ENCODE measurements around the gene MRGPRF.
"Not testable (repeated sequence)": the region's sequence is repeated elsewhere in the genome, so short reads cannot be mapped to it uniquely, and the experiment has no call there.

MRGPRF gene

GRCh38 chr11:68982134-68982533 lies 30.9 kb downstream of the MRGPRF start:
- no peak for DNase-seq

GRCh38 chr11:68980776-68981065 lies 32.3 kb downstream of the MRGPRF start, which contains the start of gene MRGPRD:
Gene MRGPRD (minus strand): TSS chr11:68980986. CDS start chr11:68980986, 0 bp downstream.
- no peak for DNase-seq

- DNase-seq: no peak
Measured at GRCh38 chr11:68979931-68980775, 32.9 kb downstream of the MRGPRF start.

GRCh38 chr11:68978931-68979594 lies 34.0 kb downstream of the MRGPRF start:
- DNase-seq: no peak

GRCh38 chr11:68978626-68978930 lies 34.5 kb downstream of the MRGPRF start:
- DNase-seq: no peak

- no peak for DNase-seq
Measured at GRCh38 chr11:68977781-68978625, 35.0 kb downstream of the MRGPRF start.

GRCh38 chr11:68976563-68976962 lies 36.5 kb downstream of the MRGPRF start:
- DNase-seq: no peak

- no peak for DNase-seq
Measured at GRCh38 chr11:68976095-68976494, 37.0 kb downstream of the MRGPRF start.

GRCh38 chr11:68974421-68975194 lies 38.4 kb downstream of the MRGPRF start:
- no peak for DNase-seq

GRCh38 chr11:68973706-68974105 lies 39.3 kb downstream of the MRGPRF start:
- DNase-seq: not testable (repeated sequence)

- no peak for DNase-seq
Measured at GRCh38 chr11:68973219-68973618, 39.8 kb downstream of the MRGPRF start.

- DNase-seq: no peak
Measured at GRCh38 chr11:68970921-68971636, 42.0 kb downstream of the MRGPRF start.

- DNase-seq: no peak
Measured at GRCh38 chr11:68969386-68969785, 43.7 kb downstream of the MRGPRF start.

- no peak for DNase-seq
Measured at GRCh38 chr11:68968306-68969250, 44.5 kb downstream of the MRGPRF start.

GRCh38 chr11:68966894-68967780 lies 45.9 kb downstream of the MRGPRF start:
- DNase-seq: no peak

GRCh38 chr11:68965901-68966853 lies 46.9 kb downstream of the MRGPRF start:
- no peak for DNase-seq

GRCh38 chr11:68963779-68964178 lies 49.3 kb downstream of the MRGPRF start:
- no peak for DNase-seq

- no peak for DNase-seq
Measured at GRCh38 chr11:68962527-68963250, 50.4 kb downstream of the MRGPRF start.

All from stimulated activated naive CD4-positive, alpha-beta T cell treated with Interleukin-2 at 50 U/mL for 16 hours (primary cell).